ENCODE data around the gene AK1. TPM values are rescaled to one million over a fixed set of nuclear protein-coding genes. Genes with fewer than 3 reads are reported as not detected.
"Not testable (repeated sequence)": the region's sequence is repeated elsewhere in the genome, so short reads cannot be mapped to it uniquely, and the experiment has no call there.

Gene AK1
- total RNA-seq, 4 donors from 2014 or later: 37.4 to 75.0 (median 56.0) TPM

- peak overlapping the region in 2 of 4 donors; percentile 17 to 27 for H3K4me3 ChIP-seq
- peaks cover 0 to 8% (median 6%) of the 10 kb centered on the region in 4 donors for H3K9me3 ChIP-seq
- H3K36me3 ChIP-seq: peaks cover 0 to 60% (median 2%) of the 10 kb centered on the region in 4 donors
- intact Hi-C loops (cut with DNase I): no loop called here
- WGBS: 84% methylated on average over 12 of the region's 12 CpGs
- DNase-seq (ENCODE audit: extremely low spot score): no peak
- TF ChIP-seq EP300 (IDR thresholded peaks at IDR 0.05): no peak
- peak overlapping the region in 3 of 4 donors; percentile 66 to 75 (median 68) for H3K27ac ChIP-seq (replicated peaks in 1 of 4)
- no peaks in the 10 kb centered on the region for H3K27me3 ChIP-seq
- peaks cover 26 to 59% (median 49%) of the 10 kb centered on the region in 4 donors for H3K4me1 ChIP-seq
These were observed 29.4 kb downstream of the AK1 start for GRCh38 chr9:127847833-127848755.

- H3K4me1 ChIP-seq: peaks cover 30 to 50% (median 39%) of the 10 kb centered on the region in 4 donors
- no peak for TF ChIP-seq EP300 (IDR thresholded peaks at IDR 0.05)
- no peak for TF ChIP-seq CTCF (IDR thresholded peaks at IDR 0.05)
- no peak for TF ChIP-seq POLR2AphosphoS5 (IDR thresholded peaks at IDR 0.05)
- no peak for TF ChIP-seq POLR2A (IDR thresholded peaks at IDR 0.05; ENCODE audit: low read depth)
- peaks cover 0 to 60% (median 6%) of the 10 kb centered on the region in 4 donors for H3K36me3 ChIP-seq
- peak overlapping the region; percentile 54 to 75 (median 67) for H3K27ac ChIP-seq (replicated peaks in 1 of 4)
- H3K4me3 ChIP-seq: peak overlapping the region in 2 of 4 donors; percentile 17 to 27
- intact Hi-C loops (cut with DNase I): no loop called here
- 57% methylated on average over 6 of the region's 6 CpGs for WGBS
- DNase-seq (ENCODE audit: extremely low spot score): no peak
- no peaks in the 10 kb centered on the region for H3K27me3 ChIP-seq
- H3K9me3 ChIP-seq: peaks cover 0 to 8% (median 6%) of the 10 kb centered on the region in 4 donors
These were observed 30.3 kb downstream of the AK1 start for GRCh38 chr9:127847178-127847510.

- TF ChIP-seq POLR2A (IDR thresholded peaks at IDR 0.05; ENCODE audit: low read depth): no peak
- no peak for TF ChIP-seq CTCF (IDR thresholded peaks at IDR 0.05)
- TF ChIP-seq POLR2AphosphoS5 (IDR thresholded peaks at IDR 0.05): no peak
- TF ChIP-seq EP300 (IDR thresholded peaks at IDR 0.05): no peak
- no peaks in the 10 kb centered on the region for H3K27me3 ChIP-seq
- peaks cover 33 to 47% (median 38%) of the 10 kb centered on the region in 4 donors for H3K4me1 ChIP-seq
- 59% methylated on average over 10 of the region's 18 CpGs for WGBS
- H3K27ac ChIP-seq (replicated peaks in 1 of 4): peak overlapping the region; percentile 54 to 75 (median 67)
- peaks cover 0 to 60% (median 7%) of the 10 kb centered on the region in 4 donors for H3K36me3 ChIP-seq
- peak overlapping the region in 3 of 4 donors; percentile 1 to 27 (median 17) for H3K4me3 ChIP-seq
- intact Hi-C loops (cut with DNase I): no loop called here
- no peak for DNase-seq (ENCODE audit: extremely low spot score)
- peaks cover 0 to 8% (median 6%) of the 10 kb centered on the region in 4 donors for H3K9me3 ChIP-seq
These were observed 30.9 kb downstream of the AK1 start for GRCh38 chr9:127846443-127847177.

- DNase-seq (ENCODE audit: extremely low spot score); intact Hi-C loops (cut with DNase I); H3K9me3 ChIP-seq; H3K4me3 ChIP-seq; H3K27me3 ChIP-seq: not testable (repeated sequence)
- 89% methylated on average over 4 of the region's 4 CpGs for WGBS
- Histone ChIP-seq H3K4me1 (peaks cover 38 to 52% (median 46%) of the 10 kb centered on the region in 4 donors), H3K27ac (replicated peaks in 1 of 4) (peak overlapping the region; percentile 54 to 75 (median 67)), H3K36me3 (peaks cover 0 to 60% (median 11%) of the 10 kb centered on the region in 4 donors)
These were observed 31.9 kb downstream of the AK1 start for GRCh38 chr9:127845619-127846018.

GRCh38 chr9:127844821-127845359, 32.6 kb downstream of the AK1 start:
- peaks cover 0 to 60% (median 14%) of the 10 kb centered on the region in 4 donors for H3K36me3 ChIP-seq
- intact Hi-C loops (cut with DNase I): no loop called here
- H3K4me1 ChIP-seq: peaks cover 38 to 59% (median 54%) of the 10 kb centered on the region in 4 donors
- peak overlapping the region; percentile 54 to 75 (median 67) for H3K27ac ChIP-seq (replicated peaks in 1 of 4)
- TF ChIP-seq POLR2A (IDR thresholded peaks at IDR 0.05; ENCODE audit: low read depth) (no peak), EP300 (IDR thresholded peaks at IDR 0.05) (no peak), CTCF (IDR thresholded peaks at IDR 0.05) (no peak), POLR2AphosphoS5 (IDR thresholded peaks at IDR 0.05) (peak; percentile 5 to 42)
- H3K4me3 ChIP-seq: no peak overlapping the region
- H3K9me3 ChIP-seq: peaks cover 0 to 8% (median 6%) of the 10 kb centered on the region in 4 donors
- DNase-seq (ENCODE audit: extremely low spot score): no peak
- H3K27me3 ChIP-seq: no peaks in the 10 kb centered on the region
- 75% methylated on average over 16 of the region's 16 CpGs for WGBS

All from esophagus muscularis mucosa (tissue), 4 donors.